K562 (cell line): ENCODE data around the gene RFWD3. TPM values are rescaled to one million over a fixed set of nuclear protein-coding genes. Genes with fewer than 3 reads are reported as not detected.

Source experiments
- ARID1B ChIP-seq: fragments of 450-650 bp; IDR thresholded peaks from 2 replicates; pipeline ENCODE4 v1.6.1; 2016; ENCODE audit warnings: antibody characterized with exemption, mild to moderate bottlenecking, inconsistent platforms
- CBX2 ChIP-seq: fragments of 200-600 bp; sonication (generic); IDR thresholded peaks from one replicate; pipeline ENCODE4 v1.6.1; 2012; ENCODE audit warnings: mild to moderate bottlenecking, low read length, inconsistent platforms; ENCODE audit not compliant: insufficient read depth, poor library complexity, severe bottlenecking
- CC2D1A ChIP-seq: fragments of 450-650 bp; IDR thresholded peaks from 2 replicates; pipeline ENCODE4 v1.6.1; 2017; ENCODE audit warnings: mild to moderate bottlenecking
- CHAMP1 ChIP-seq: fragments of 450-650 bp; IDR thresholded peaks from 2 replicates; pipeline ENCODE4 v1.6.1; 2016; ENCODE audit warnings: mild to moderate bottlenecking
- DPF2 ChIP-seq: fragments of 450-650 bp; IDR thresholded peaks from 2 replicates; pipeline ENCODE4 v1.6.1; 2016
- E2F6 ChIP-seq, 2 experiments: IDR thresholded peaks; 2 replicates each; pipeline ENCODE4 v1.6.1; 2011; ENCODE audit warnings: borderline replicate concordance in 1 of 2, control low read depth in 1 of 2, low read depth in 1 of 2, low read length in 1 of 2, mild to moderate bottlenecking in 1 of 2, mixed read lengths in 1 of 2, moderate library complexity in 1 of 2; ENCODE audit not compliant: insufficient read depth in 1 of 2, insufficient read length in 1 of 2, poor library complexity in 1 of 2, severe bottlenecking in 1 of 2; ENCODE audit errors: extremely low read depth in 1 of 2
- FOSL1 ChIP-seq: fragments of 200-800 bp; sonication (Bioruptor generic); conservative IDR thresholded peaks from 2 replicates; pipeline ENCODE4 v1.6.1; 2016; ENCODE audit warnings: missing genetic modification characterization, missing compliant biosample characterization
- FOXO4 ChIP-seq: fragments of 450-650 bp; formaldehyde crosslinking; IDR thresholded peaks from 2 replicates; pipeline ENCODE4 v1.4.0; 2020; ENCODE audit warnings: mild to moderate bottlenecking, moderate library complexity
- FOXP1 ChIP-seq: sonication (generic); formaldehyde crosslinking; IDR thresholded peaks from 2 replicates; pipeline ENCODE4 v1.8.0; 2022; ENCODE audit warnings: mild to moderate bottlenecking, missing genetic modification reagents
- HMG20B ChIP-seq: fragments of 250-450 bp; sonication (Bioruptor Pico); IDR thresholded peaks from 2 replicates; pipeline ENCODE4 v1.5.0; 2021; ENCODE audit warnings: mild to moderate bottlenecking
- IRF2 ChIP-seq: sonication (generic); formaldehyde crosslinking; IDR thresholded peaks from 2 replicates; pipeline ENCODE4 v1.8.1; 2022; ENCODE audit warnings: mild to moderate bottlenecking, missing genetic modification reagents
- PATZ1 ChIP-seq: fragments of 250-450 bp; sonication (Bioruptor Pico); IDR thresholded peaks from 2 replicates; pipeline ENCODE4 v1.5.0; 2020; ENCODE audit warnings: mild to moderate bottlenecking, borderline replicate concordance
- PCBP1 ChIP-seq: fragments of 200-400 bp; formaldehyde crosslinking; IDR thresholded peaks from 2 replicates; pipeline ENCODE4 v1.6.1; 2018; ENCODE audit warnings: mild to moderate bottlenecking, low read depth, low read length; ENCODE audit not compliant: poor library complexity, severe bottlenecking
- SP2 ChIP-seq: IDR thresholded peaks from 2 replicates; pipeline ENCODE4 v1.6.1; 2011; ENCODE audit warnings: mild to moderate bottlenecking, low read depth, low read length, moderate library complexity; ENCODE audit not compliant: poor library complexity, severe bottlenecking; ENCODE audit errors: extremely low read depth
- TAL1 ChIP-seq: fragments of 450-650 bp; IDR thresholded peaks from 2 replicates; pipeline ENCODE4 v1.6.1; 2016; ENCODE audit warnings: mild to moderate bottlenecking
- THAP7 ChIP-seq: fragments of 250-450 bp; sonication (Bioruptor Pico); IDR thresholded peaks from 2 replicates; pipeline ENCODE4 v1.5.0; 2021
- THRAP3 ChIP-seq: fragments of 450-650 bp; IDR thresholded peaks from 2 replicates; pipeline ENCODE4 v1.6.1; 2016; ENCODE audit warnings: mild to moderate bottlenecking, inconsistent platforms, borderline replicate concordance
- U2AF1 ChIP-seq: fragments of 200-400 bp; formaldehyde crosslinking; optimal IDR thresholded peaks from 2 replicates; pipeline ENCODE3; 2017; ENCODE audit warnings: mild to moderate bottlenecking, low read depth, low read length, moderate library complexity
- ZNF12 ChIP-seq: sonication (generic); formaldehyde crosslinking; IDR thresholded peaks from 2 replicates; pipeline ENCODE4 v1.4.0; 2020; ENCODE audit warnings: mild to moderate bottlenecking, missing genetic modification reagents
- ZNF384 ChIP-seq: IDR thresholded peaks from 2 replicates; pipeline ENCODE4 v1.6.1; 2012; ENCODE audit warnings: low read depth, low read length, improper control_type of control experiment
- ZNF589 ChIP-seq: fragments of 200-800 bp; sonication (Bioruptor generic); IDR thresholded peaks from 2 replicates; pipeline ENCODE4 v1.6.1; 2016; ENCODE audit warnings: low read depth, missing genetic modification characterization, missing compliant biosample characterization
- polyA plus RNA-seq, 8 experiments: library from polyadenylated mRNA; depleted of rRNA in 4 of 8; stranded (reverse) in 5 of 8; unstranded in 3 of 8; fragments of >200 nt; fragmentation: Nextera tagmentation in 2 of 8; fragmentation: Illumina TruSeq in 1 of 8; extraction: Ambion mirVana in 2 of 8; extraction: Trizol in 1 of 8; gene quantifications; 2 replicates each; pipeline versions ENCODE4 v1.2.1 to v1.2.3, GENCODE V29; 2011 to 2014; ENCODE audit warnings: inconsistent platforms in 1 of 8, missing spikeins in 1 of 8
- total RNA-seq, 7 experiments: library from RNA; depleted of rRNA in 6 of 7; stranded (reverse); fragments of >200 nt in 6 of 7; fragmentation: Illumina TruSeq in 2 of 7; extraction: Trizol in 2 of 7; gene quantifications; 2 replicates each; pipeline versions ENCODE4 v1.2.1 to v1.2.3, GENCODE V29; 2011 to 2021; ENCODE audit warnings: low replicate concordance in 1 of 7

RFWD3 gene
- total and polyA plus RNA-seq, 9 of the 15 experiments (the other 6 are each of a cell fraction or from before 2014, with no cell fraction given), result 20.8 to 121 (median 79.0) TPM

- no peak for TF ChIP-seq FOXP1 (CRISPR knock-in tag)
- TF ChIP-seq HMG20B (CRISPR knock-in tag), result no peak
- TF ChIP-seq U2AF1, result no peak
- no peak for TF ChIP-seq THAP7
- no peak for TF ChIP-seq THRAP3
- peak; percentile 39; the same call in 1 of the 2 replicates for TF ChIP-seq DPF2
- no peak for TF ChIP-seq CBX2
- TF ChIP-seq ZNF384, result peak; percentile 93
- no peak for TF ChIP-seq CHAMP1
- TF ChIP-seq IRF2 (CRISPR knock-in tag), result no peak
- no peak for TF ChIP-seq FOXO4 (CRISPR knock-in tag)
- TF ChIP-seq TAL1, result no peak
- TF ChIP-seq ZNF12 (CRISPR knock-in tag), result no peak
- TF ChIP-seq CC2D1A, result no peak
- peak; percentile 33; the same call in 1 of the 2 replicates for TF ChIP-seq ARID1B
- TF ChIP-seq SP2, result no peak
- TF ChIP-seq FOSL1 (tag), result peak; percentile 86
- no peak for TF ChIP-seq PATZ1 (CRISPR knock-in tag)
- TF ChIP-seq E2F6 (IDR thresholded peaks at IDR 0.05; ENCODE audit: borderline replicate concordance in 1 of 2, extremely low read depth in 1 of 2, insufficient read depth in 1 of 2, insufficient read length in 1 of 2, low read depth in 1 of 2, low read length in 1 of 2, poor library complexity in 1 of 2, severe bottlenecking in 1 of 2), result no peak
- TF ChIP-seq ZNF589 (CRISPR knock-in tag), result no peak
- TF ChIP-seq PCBP1, result no peak
Observed at GRCh38 chr16:74603848-74604247, 62.8 kb downstream of the RFWD3 start (continued).
